Measurements from ENCODE around the gene BMF.
A peak's percentile ranks its signal among the peaks of the same experiment; 100 is the strongest.
"Not testable (repeated sequence)": the region's sequence is repeated elsewhere in the genome, so short reads cannot be mapped to it uniquely, and the experiment has no call there.

The BMF gene

DNA sequence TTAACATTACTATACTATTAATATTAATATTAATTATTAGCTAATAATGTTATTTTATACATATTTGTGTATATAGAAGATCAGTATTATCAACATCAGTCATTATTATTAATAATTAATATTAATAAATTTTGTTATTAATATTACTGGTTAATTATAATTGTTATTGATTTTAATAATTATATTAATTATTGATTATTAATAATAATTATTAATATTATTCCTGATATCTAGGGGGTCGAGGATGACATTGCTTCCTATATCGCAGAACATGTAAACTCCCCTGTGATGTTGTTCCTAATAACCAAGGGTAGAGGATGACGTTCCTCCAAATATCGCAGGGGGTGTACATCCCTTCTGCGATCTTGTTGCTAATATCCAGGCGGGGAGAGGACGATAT lies 17.3 kb upstream of the BMF start:
- DNase-seq = no peak

DNA sequence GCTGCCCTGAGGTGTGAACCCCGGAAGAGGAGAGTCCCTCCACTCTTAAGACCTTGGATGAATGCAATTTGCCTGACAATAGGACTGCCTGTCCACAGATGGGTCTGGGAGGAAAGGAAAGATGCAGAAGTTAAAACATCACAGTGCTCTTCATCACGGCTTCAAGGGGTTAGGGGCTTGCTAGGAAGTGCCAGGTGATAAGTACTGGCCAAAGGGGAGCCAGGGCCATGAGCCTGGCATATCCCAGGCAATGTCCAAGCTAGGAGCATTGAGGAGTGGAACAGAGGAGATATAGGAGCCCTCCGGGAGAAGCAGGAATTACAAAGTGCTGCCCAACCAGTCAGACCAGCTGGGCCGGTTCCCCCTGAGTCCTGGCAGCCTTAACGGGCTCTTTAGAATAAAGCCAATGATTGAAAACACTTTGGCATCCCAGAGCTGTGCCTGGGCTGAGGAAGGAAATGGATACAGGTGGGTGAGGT lies 16.2 kb upstream of the BMF start:
- not testable (repeated sequence) for DNase-seq

DNA sequence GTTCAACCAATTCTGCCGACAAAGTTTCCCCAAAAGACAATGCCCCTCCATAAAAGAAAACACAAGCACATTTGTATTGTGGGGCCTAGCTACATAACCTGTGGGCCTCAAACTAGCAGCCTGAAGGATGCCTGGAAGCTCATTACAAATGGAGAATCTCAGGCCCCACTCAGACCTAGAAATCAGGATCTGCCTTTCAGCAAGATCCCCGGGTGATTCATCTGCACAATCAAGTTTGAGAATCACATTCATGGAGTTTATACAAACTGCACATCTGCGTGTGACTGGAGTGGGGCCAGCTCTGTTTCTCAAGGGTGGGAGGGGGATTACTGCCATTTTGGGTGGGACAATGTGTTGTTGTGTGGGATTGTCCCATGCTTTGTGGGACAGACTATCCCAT lies 15.7 kb upstream of the BMF start:
- not testable (repeated sequence) for DNase-seq

DNA sequence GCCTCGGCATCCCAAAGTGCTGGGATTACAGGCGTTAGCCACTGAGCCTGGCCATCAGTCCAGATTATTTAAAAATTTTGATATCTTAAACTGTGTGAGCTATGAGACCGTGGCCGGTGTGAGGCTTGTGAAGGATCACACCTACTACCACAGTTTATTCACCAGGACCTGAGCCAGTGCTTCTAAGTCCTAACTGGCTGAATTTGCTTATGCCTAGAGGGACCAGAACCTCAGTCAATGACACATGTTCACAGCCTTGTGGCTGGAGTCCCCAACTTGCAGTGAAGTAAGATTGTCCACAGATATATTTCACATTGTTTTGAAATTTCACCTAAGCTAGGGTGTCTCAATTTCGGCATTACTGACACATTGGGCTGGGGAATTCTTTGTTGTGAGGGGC lies 15.2 kb upstream of the BMF start:
- DNase-seq = not testable (repeated sequence)

DNA sequence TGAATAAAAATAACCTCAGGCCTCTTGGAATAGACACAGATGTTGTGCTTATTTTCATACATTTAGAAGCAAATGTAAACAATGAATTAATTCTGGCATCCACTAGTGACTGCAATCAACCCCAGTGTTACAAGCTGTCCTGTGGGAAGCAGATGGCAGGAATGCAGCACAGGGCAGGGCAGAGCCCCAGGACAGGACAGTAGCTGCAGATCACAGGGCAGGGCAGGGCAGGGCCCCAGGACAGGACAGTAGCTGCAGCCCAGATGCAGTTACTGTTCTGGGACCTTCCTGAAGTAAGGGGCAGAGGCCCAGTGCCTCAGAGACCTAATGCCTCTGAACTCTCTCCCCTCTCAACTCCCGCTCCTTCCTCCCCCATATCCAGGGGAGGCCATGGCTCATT lies 14.3 kb upstream of the BMF start:
- not testable (repeated sequence) for DNase-seq

DNA sequence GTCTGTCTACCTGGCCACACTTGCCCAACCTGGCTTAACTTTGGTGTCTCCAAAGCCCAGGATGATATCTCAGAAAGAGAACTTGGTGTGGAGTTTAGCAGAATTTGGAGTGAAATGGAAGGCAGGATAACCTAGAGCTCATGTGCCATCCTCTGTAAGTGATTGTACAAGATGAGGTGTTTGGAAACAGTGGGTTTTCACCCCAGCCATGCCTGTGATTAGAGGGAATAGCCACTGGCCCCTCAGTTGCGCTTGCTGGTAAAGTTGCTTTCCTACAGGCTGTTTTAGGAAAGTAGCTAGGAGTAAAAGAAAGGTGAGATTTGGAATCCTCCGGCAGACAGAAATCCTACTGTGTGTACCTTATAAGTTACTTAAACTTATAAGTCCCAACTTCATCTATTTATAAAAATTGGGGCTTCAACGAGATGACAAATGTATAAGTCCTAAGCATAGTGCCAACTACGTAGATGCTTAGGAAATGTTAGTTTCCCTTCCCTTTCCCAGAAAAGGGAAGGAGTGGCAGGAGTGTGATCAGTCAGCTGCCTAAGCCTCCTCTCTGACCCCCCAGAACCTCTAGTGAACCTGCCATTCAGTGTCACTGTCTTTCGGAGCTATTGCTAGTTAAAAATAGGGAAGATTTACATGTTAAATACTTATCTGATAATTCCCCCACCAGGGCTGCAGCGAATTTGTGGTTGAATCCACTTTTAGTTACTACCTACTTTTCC lies 13.4 kb upstream of the BMF start:
- no peak for DNase-seq

DNA sequence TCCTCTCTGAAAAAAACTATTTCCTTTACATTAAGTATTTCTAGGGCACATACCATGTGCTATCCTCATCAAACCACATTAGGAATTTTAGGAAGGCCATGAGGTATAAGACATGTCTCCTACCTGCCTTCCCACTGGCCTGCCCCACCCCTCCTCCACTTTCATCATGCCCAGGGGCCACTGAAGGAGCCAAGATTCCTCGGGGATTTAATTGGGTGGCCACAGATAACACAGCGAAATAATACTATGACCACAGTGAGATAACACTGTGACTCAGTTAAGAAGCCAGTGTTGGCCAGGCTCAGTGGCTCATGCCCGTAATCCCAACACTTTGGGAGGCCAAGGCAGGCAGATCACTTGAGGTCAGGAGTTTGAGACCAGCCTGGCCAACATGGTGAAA lies 9.8 kb upstream of the BMF start:
- no peak for DNase-seq

DNA sequence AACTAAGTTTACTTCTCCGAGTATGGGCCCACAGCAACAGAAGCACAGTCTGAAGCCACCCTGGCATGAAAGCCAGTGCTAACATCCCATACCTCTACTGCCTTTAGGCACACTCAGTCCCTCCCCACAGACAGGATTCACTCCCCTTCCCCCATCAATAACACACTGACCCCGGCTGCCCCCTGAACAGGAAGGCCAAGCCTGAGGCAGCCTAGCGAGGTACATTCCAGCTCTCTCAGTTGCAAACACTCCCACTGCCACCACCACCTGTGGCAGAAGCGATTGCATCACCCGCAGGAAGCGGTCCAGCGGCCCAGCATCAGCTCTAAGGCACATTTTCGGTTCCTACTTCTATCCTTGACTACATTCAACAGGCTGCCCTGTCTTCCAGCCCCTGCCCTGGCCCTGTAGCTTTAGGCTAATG lies 7.0 kb upstream of the BMF start:
- DNase-seq = peak; percentile 34

DNA sequence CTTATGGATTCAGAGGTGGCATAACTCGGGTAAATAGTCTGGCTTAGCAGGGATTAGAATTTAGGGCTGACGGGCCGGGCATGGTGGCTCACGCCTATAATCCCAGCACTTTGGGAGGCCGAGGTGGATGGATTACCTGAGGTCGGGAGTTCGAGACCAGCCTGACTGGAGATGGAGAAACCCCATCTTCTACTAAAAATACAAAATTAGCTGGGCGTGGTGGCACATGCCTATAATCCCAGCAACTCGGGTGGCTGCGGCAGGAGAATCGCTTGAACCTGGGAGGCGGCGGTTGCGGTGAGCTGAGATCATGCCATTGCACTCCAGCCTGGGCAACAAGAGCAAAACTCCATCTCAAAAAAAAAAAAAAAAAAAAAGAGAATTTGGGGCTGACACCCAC lies 6.4 kb upstream of the BMF start:
- not testable (repeated sequence) for DNase-seq

DNA sequence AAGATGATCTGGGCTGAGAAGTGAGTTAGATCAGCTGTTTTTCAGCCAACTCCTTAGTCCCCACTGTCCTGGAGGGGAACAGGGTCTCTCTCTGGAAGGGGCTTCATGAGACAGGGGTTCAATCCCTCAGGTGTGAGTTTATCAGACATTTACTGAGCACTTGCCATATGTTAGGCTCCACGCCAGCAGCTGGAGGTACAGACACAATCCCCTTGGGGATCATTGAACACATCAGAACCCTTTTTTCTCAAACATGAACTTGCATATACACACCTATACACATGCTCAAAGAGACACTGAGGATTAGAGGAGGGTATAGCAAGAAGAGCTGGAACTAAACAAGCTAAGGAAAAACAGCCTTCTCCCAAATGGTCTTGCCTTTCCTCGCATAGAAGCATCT lies 5.5 kb upstream of the BMF start:
- no peak for DNase-seq

DNA sequence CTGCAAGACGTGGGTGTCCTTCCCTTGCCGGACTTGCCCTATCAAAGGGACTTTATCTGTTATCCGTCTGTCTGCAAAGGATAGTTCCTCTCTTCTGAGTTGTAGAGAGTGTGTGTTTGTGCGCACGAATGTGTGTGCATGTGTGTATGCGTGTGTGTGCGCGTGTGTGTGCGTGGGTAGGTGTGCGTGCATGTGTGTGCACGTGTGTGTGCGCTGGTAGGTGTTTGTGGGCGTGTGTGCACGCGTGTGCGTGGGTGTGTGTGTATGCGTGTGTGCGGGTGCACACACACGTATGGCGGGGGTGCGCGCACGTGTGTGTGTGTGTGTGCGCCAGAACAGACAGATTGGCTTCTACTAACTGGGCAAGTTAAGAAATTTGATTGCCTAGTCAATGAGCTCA lies 4.1 kb upstream of the BMF start:
- no peak for DNase-seq

DNA sequence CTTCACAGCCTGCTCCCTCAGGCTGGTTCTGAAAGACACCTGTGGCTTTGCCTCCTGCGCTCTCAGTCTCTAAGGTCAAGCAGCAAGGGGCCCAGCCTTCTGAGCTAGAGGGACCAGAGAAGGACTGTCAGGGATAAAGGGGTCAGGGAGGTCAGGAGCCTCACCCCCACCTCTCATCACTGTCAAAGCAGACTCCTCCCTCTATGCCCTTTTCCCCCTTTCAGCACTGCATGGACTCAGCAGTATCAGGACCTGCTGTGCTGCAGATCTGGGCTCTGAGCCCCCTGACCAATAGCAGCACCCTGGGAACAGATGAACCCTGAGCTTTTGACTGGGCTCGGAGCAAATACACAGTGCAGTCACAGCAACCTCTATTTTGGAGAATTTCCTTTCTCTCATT lies 3.2 kb upstream of the BMF start:
- DNase-seq = no peak

DNA sequence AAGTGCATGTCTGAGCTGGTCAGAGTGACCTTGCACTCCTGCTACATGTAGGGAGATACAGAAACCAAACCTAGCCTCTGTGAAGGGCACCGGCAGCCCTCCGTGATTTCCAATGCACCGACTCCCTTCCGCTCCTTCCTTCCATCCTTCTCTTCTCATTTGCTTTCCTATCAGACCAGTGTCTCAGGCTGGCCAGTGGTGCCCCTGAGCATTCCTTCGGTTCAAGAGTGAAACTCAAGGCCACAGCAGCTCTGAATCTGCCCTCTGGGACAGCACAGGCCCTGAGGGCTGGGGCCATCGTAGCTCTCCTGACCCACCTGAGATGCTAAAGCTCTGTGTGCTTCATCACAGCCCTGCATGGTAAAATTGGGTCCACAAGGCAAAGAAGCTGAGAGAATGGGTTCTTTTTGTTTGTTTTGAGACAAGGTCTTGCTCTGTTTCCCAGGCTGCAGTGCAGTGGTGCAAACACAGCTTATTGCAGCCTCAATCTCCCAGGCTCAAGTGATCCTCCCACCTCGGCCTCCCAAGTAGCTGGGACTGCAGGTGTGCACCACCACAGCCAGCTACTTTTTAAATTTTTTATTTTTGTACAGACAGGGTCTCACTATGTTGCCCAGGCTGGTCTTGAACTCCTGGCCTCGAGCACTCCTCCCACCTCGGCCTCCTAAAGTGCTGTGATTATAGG lies 2.3 kb upstream of the BMF start:
- DNase-seq = no peak

DNA sequence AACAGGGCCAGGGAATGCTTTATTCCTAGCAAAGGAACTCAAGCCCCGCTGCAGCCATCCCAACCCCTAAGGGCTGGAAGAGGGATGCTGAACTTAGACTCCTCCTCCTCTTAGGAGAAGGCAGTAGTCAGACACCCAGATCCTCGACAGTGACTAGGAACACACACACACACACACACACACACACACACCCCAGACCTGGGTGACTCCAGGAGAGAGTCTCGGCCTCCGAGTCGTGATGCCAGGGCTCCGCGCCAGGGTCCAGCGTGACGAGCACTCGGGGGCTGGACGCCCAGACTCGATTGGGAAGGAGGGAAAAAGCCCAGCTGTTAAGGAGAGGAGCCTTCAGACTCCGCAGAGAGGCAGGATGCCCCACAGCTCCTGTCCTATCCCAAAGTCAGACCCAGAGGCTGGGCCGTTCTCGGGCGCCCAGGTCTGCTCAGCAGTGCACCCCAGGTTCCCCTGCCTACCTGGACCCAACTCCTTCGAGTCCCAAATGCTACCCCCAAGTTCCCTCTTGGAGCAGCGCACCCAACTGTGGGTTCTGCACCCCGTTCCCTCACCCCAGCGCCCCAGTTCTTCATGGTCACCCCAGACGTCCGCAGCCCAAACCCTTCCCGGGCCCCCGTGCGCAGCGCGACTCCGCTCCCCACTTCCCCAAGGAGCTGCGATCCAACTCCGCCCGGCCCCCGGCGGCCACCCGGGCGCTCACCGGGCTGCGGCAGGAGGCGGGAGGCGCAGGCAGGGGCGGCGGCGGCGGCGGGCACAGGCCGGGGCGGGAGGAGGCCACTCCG lies 421 bp downstream of the BMF start:
- DNase-seq = no peak

DNA sequence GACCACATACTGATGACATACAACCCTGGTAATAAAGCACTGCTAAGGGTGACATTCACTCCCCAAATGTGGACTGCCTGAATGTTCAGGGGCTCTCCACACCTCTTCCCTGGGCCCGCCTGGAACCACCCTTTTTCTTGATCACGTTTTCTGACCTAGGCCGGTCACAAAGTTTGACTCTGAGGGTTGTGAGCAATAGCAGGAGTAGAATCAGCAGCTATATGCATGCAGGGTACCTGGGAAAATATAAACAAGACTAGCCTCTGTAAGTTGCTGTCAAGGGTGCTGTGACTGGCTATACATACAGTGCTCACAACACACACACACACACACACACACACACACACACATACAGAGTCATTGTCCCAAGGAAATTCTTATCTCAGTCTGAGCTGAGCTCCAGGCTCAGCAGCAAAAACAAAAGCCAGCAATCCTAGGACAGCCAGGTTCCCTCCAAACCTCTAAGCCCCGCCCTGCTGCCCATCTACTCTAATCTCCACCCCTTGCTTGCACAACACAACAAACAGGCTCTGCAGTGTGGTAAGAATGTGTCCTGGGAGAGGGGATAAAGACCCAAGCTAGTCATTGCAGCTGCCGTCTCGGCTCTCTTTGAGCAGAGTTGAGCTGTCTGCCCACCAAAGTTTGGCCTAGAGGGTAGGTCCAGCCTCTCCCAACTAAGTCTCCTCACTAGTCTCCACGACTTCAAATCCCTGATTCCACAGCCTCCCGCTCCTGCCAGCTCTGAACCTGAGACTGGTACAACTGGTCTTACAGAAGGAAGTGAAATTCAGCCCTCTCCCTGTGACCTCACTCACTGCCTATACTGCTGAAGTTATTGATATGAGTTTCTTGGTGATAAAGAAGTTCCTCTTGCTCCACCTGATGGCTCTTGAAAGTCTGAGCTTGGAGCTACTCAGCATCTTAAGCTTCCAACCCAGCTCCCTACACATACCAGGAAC lies 2.2 kb downstream of the BMF start:
- DNase-seq = no peak

DNA sequence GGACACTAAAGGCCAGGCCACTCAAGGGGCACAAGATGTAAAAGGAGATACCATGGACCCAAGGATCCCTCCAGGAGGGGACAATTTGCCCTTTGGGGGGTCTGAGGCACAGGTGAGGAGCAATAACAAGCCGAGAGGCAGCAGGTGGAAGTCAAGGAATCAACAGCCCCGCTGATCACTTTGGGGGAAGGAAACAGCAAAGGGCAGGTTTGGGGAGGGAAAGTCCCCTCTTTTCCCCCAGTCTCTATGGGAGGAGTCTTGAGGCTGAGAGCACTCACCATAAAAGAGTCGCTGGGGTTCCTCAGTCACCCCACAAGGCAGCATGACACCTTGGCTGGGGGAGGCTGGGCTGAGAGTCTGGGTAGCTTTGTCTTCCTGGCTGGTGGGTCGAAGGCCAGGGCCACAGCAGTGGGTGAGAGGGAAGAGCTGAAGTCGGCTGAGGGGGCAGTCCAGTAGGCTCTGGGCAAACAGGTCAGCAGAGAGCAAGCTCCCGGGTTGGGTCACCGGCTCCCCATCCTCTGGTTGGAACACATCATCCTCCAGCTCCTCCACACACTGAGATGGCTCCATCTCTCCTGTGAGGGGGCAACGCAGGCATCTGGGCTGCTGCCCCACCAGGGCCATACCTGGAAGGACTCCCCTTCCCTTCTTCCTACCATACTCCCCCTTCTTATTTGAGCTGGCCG lies 3.0 kb downstream of the BMF start:
- DNase-seq = no peak

DNA sequence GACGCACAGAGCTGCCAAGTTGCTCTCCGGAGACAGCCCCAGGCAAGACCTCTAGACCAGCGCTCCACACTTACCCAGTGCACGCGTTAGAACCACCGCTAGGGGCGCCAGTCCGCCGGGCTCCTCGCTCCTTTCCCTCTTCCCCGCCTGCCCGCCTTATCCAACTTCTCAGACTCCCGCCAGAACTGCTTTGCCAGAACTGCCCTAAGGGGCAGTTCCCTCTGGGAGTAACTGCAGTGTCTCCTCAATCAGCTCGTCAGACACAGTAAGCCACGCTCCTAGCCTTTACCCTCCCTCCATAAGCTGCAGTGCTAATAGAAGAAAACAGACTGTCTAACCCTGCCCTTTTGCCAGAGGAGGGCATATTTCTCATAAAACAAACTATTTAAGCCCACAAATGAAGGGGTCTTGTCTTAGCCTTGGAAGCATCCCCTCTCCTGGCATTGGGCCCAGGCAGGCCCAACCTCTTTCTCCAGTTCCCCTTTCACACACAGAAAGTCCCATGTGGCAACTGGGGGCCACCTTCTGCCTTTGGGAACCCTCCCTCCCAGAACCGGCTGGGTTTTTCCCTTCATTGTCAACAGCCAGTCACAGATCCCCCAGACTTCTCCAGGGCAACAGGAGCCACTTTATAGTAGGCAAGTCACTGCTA lies 3.7 kb downstream of the BMF start:
- DNase-seq = peak; percentile 75

DNA sequence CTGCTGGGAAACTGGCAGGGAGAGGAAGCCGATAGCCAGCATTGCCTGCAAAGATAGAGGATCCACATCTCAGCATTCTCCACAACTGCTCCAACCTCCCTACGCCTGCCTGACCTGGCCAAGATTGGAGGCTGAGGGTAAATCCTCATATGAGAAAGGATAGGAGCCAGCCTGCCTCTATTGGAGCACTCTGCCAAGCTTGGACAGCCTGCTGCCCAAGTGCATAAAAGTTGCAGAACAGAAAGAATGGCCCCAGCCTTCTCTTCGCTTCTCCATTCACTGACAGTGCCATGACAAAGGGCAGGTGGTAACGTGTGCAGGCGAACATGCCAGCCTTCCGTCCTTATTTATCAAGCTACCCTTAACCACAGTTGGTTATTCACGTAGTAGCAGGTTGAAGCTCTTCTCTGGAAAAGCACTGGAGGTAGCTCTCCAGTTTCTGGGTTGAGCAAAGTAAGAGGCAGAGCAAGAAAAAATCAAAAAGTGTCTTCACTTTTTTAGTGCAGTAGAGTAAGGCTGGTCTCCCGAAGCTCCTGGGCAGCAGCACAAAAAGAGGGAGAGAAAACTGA lies 4.3 kb downstream of the BMF start:
- DNase-seq = no peak

DNA sequence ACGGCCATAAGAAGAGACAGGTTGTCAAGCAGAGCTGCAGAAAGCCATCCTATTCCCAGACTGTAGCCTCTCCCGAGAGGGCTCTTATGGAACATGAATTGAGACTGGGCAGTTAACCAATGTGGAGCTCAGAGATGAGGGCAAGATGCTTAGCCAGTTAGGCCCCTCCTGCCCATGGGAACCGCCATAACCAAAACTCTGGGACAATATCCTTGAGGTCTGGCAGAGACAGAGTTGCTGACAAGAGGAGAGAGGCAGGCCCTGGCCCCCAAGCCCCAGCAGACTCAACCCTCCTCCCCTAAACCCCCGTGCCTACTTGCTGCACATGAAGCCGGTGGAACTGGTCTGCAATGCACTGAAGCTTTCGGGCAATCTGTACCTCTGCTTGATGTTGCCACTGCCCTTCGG lies 4.8 kb downstream of the BMF start:
- DNase-seq = no peak

DNA sequence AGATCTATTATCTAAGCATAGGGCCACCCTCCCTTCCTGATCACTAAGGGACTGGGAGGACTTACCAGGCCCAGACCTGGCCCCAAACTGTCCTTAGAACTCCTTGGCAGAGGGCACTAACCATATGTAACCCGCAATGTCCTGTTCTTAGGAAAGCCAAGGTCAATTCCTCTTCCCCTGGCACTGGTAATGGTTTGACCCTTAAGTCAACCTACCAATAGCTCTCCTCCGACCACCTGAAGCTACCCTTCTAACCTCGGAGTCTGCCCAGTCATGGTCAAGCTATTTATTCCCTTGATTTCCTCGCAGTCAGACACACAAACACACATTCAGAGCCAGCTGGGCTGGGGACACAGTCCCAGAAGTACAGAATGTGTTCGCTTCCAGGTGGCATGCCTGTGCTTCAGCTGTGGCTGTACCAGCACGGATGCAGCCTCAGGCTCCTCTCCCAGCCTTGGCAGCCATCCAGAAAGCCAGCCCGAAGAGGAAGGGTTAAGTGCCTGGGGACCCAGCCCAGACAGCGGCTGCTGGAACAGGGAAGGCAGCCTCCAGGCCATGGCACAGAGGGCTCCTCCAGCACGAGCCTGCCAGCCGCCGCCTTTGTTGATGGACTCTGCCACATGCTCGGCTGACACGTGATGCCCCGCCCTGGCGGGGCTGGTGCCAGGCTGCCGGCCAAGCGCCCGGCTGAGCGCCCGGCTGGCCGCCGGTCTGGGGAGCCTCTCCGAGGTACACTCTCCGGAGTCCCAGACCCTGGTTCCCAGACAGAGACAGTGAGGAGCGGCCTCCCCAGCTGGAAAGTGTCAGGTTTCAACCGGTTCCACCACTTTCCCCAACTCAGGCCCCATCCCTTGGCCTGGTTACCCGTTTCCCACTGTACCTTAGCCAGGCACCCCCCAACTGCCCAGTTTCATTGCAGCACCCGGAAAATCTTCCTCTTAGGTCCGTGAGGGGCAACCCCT lies 5.5 kb downstream of the BMF start:
- no peak for DNase-seq

All from activated gamma-delta T cell treated with Interleukin-2 at 50 U/mL for 16 hours (primary cell).